SK-N-SH (cell line): ENCODE measurements around the gene PCBP3. TPM values are rescaled to one million over a fixed set of nuclear protein-coding genes. Genes with fewer than 3 reads are reported as not detected.

Experiments
- CTCF ChIA-PET: fragments of 300-600, 350-600 bp; formaldehyde crosslinking; extraction: SDS; loops from one replicate; lab custom pipeline; 2021; lab: Yijun Ruan, JAX
- POLR2A ChIA-PET: fragments of 350-600 bp; sonication (Branson Sonifier 250); formaldehyde crosslinking; extraction: SDS; loops from one replicate; lab custom pipeline; 2020; ENCODE audit warnings: antibody characterized with exemption, inconsistent platforms; lab: Yijun Ruan, JAX
- DNase-seq: peaks from one replicate; pipeline ENCODE4 v3.0.0; 2012
- H2AFZ ChIP-seq: fragments of 200-600 bp; sonication (generic); 2 replicates; pipeline ENCODE4 v1.8.1; 2016; ENCODE audit warnings: antibody characterized with exemption, mild to moderate bottlenecking, low read depth
- H3F3A ChIP-seq: fragments of 200-600 bp; sonication (generic); replicated peaks from 2 replicates; pipeline ENCODE3; 2016; ENCODE audit warnings: antibody characterized with exemption, mild to moderate bottlenecking; ENCODE audit not compliant: insufficient read depth
- H3K27ac ChIP-seq, 2 experiments: fragments of 200-500 bp in 1 of 2; fragments of 200-600 bp in 1 of 2; sonication (Bioruptor generic) in 1 of 2; sonication (generic), shearing (Covaris generic) in 1 of 2; 2 replicates each; pipeline versions ENCODE4 v1.5.1 to v1.6.1; 2014 to 2016; ENCODE audit warnings: low read depth in 2 of 2, inconsistent platforms in 1 of 2, low read length in 1 of 2, mild to moderate bottlenecking in 1 of 2, mixed read lengths in 1 of 2
- H3K27me3 ChIP-seq: fragments of 200-600 bp; sonication (generic), shearing (Covaris generic); 2 replicates; pipeline ENCODE4 v1.6.1; 2016; ENCODE audit warnings: mixed run types; ENCODE audit not compliant: insufficient read depth
- H3K36me3 ChIP-seq, 2 experiments: fragments of 200-500 bp in 1 of 2; fragments of 200-600 bp in 1 of 2; sonication (Bioruptor generic) in 1 of 2; sonication (generic) in 1 of 2; replicated peaks in 1 of 2; 2 replicates each; pipeline versions ENCODE3 to v1.5.1; 2014 to 2016; ENCODE audit warnings: low read length in 1 of 2, mild to moderate bottlenecking in 1 of 2; ENCODE audit not compliant: insufficient read depth in 2 of 2, control insufficient read depth in 1 of 2
- H3K4me1 ChIP-seq, 2 experiments: fragments of 200-500 bp in 1 of 2; fragments of 200-600 bp in 1 of 2; sonication (Bioruptor generic) in 1 of 2; sonication (generic), shearing (Covaris generic) in 1 of 2; 2 replicates each; pipeline versions ENCODE4 v1.5.1 to v1.6.1; 2014 to 2016; ENCODE audit warnings: low read depth in 1 of 2, low read length in 1 of 2, mixed run types in 1 of 2; ENCODE audit not compliant: insufficient read depth in 2 of 2, control insufficient read depth in 1 of 2
- H3K4me2 ChIP-seq: fragments of 200-600 bp; sonication (generic), shearing (Covaris generic); 2 replicates; pipeline ENCODE4 v1.6.1; 2017; ENCODE audit warnings: mixed run types
- H3K4me3 ChIP-seq, 2 experiments: fragments of 200-500 bp in 1 of 2; fragments of 200-600 bp in 1 of 2; sonication (Bioruptor generic) in 1 of 2; sonication (generic), shearing (Covaris generic) in 1 of 2; 2 replicates each; pipeline versions ENCODE4 v1.5.1 to v1.8.1; 2014 to 2016; ENCODE audit warnings: low read depth in 2 of 2, inconsistent platforms in 1 of 2, low read length in 1 of 2, mild to moderate bottlenecking in 1 of 2, mixed read lengths in 1 of 2, moderate library complexity in 1 of 2
- H3K79me2 ChIP-seq: fragments of 200-600 bp; sonication (generic); 2 replicates; pipeline ENCODE4 v1.8.1; 2017; ENCODE audit warnings: mild to moderate bottlenecking; ENCODE audit not compliant: insufficient read depth
- H3K9ac ChIP-seq: fragments of 200-600 bp; sonication (generic); 2 replicates; pipeline ENCODE4 v1.6.1; 2017; ENCODE audit warnings: mixed run types
- H3K9me2 ChIP-seq: fragments of 200-600 bp; sonication (generic); 2 replicates; pipeline ENCODE4 v1.6.1; 2017; ENCODE audit warnings: mixed run types
- H3K9me3 ChIP-seq: fragments of 200-600 bp; sonication (generic); 2 replicates; pipeline ENCODE4 v1.6.1; 2017; ENCODE audit warnings: mixed run types, mild to moderate bottlenecking, moderate library complexity
- H4K20me1 ChIP-seq: fragments of 200-600 bp; sonication (generic); 2 replicates; pipeline ENCODE4 v1.6.1; 2017; ENCODE audit warnings: mild to moderate bottlenecking, mixed run types; ENCODE audit not compliant: insufficient read depth
- CHD2 ChIP-seq: fragments of 150-350 bp; IDR thresholded peaks from 2 replicates; pipeline ENCODE4 v1.6.1; 2018; ENCODE audit warnings: low read length; ENCODE audit not compliant: partially characterized antibody
- FOSL2 ChIP-seq: IDR thresholded peaks from 2 replicates; pipeline ENCODE4 v1.4.0; 2012; ENCODE audit warnings: low read depth, mild to moderate bottlenecking, moderate library complexity, borderline replicate concordance
- FOXJ3 ChIP-seq: sonication (generic); formaldehyde crosslinking; IDR thresholded peaks from 2 replicates; pipeline ENCODE4 v1.5.1; 2020; ENCODE audit warnings: mild to moderate bottlenecking, missing genetic modification reagents
- FOXM1 ChIP-seq: IDR thresholded peaks from 2 replicates; pipeline ENCODE4 v1.4.0; 2012; ENCODE audit warnings: low read depth, mild to moderate bottlenecking
- GATA2 ChIP-seq: sonication (generic); formaldehyde crosslinking; IDR thresholded peaks from 2 replicates; pipeline ENCODE4 v1.5.0; 2020; ENCODE audit warnings: mild to moderate bottlenecking, missing genetic modification reagents
- JUND ChIP-seq: IDR thresholded peaks from 2 replicates; pipeline ENCODE4 v1.4.0; 2012
- NFIC ChIP-seq: IDR thresholded peaks from 2 replicates; pipeline ENCODE4 v1.4.0; 2012; ENCODE audit warnings: borderline replicate concordance
- POLR2AphosphoS5 ChIP-seq: IDR thresholded peaks from 2 replicates; pipeline ENCODE4 v1.6.1; 2012; ENCODE audit warnings: low read depth, low read length
- RCOR1 ChIP-seq: fragments of 150-350 bp; IDR thresholded peaks from 2 replicates; pipeline ENCODE4 v1.6.1; 2017; ENCODE audit warnings: antibody characterized with exemption, low read length
- RFX5 ChIP-seq: IDR thresholded peaks from 2 replicates; pipeline ENCODE4 v1.6.1; 2012; ENCODE audit warnings: mild to moderate bottlenecking, improper control_type of control experiment, low read length
- SIN3A ChIP-seq: IDR thresholded peaks from 2 replicates; pipeline ENCODE4 v1.6.1; 2012; ENCODE audit warnings: low read depth, mild to moderate bottlenecking, low read length, moderate library complexity, borderline replicate concordance
- TAF1 ChIP-seq: IDR thresholded peaks from 2 replicates; pipeline ENCODE4 v1.6.1; 2012; ENCODE audit warnings: low read depth, mild to moderate bottlenecking, low read length, moderate library complexity, borderline replicate concordance
- TEAD4 ChIP-seq: IDR thresholded peaks from 2 replicates; pipeline ENCODE4 v1.4.0; 2012; ENCODE audit warnings: mild to moderate bottlenecking, borderline replicate concordance; ENCODE audit not compliant: insufficient read depth
- YY1 ChIP-seq: IDR thresholded peaks from 2 replicates; pipeline ENCODE4 v1.4.0; 2012; ENCODE audit warnings: low read depth, mild to moderate bottlenecking
- WGBS: methylation state at CpG from one replicate; pipeline ENCODE4 v1.1.6; 2017; ENCODE audit warnings: low lambda C conversion rate; 5-methylcytosine and 5-hydroxymethylcytosine counted together
- polyA plus RNA-seq, 3 experiments: library from polyadenylated mRNA; depleted of rRNA; stranded (reverse); fragments of >200 nt; gene quantifications; 2 replicates each; pipeline ENCODE4 v1.2.3, GENCODE V29; 2012
- TF ChIP-seq, protein P1 (sequence below): IDR thresholded peaks from 2 replicates; pipeline ENCODE4 v1.4.0; 2012; ENCODE audit warnings: low read depth
- TF ChIP-seq, protein P2 (sequence below): IDR thresholded peaks from 2 replicates; pipeline ENCODE4 v1.4.0; 2012; ENCODE audit warnings: low read depth, borderline replicate concordance
- TF ChIP-seq, protein P3 (sequence below): IDR thresholded peaks from 2 replicates; pipeline ENCODE4 v1.4.0; 2012; ENCODE audit warnings: low read depth, borderline replicate concordance
- TF ChIP-seq, protein P4 (sequence below): fragments of 150-350 bp; IDR thresholded peaks from 2 replicates; pipeline ENCODE4 v1.6.1; 2017; ENCODE audit warnings: antibody characterized with exemption, low read length, low read depth, borderline replicate concordance

Gene PCBP3
- polyA plus RNA-seq, 1 of the 3 experiments (the other 2 are of a cell fraction) = 9.5 TPM

DNA sequence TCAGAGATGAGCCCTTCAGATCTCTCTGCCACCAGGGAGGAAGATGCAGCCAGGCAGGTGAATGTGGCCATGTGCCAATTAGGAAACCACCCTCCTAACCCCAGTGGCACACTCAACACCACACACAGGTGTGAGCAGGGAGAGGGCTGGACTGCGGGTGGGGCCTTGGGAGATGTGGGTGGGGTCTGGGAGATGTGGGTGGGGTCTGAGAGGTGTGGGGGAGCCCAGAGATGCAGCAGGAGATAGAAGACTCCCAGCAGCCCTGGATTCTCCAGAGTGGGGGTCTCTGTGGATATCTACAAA, 294.9 kb downstream of the PCBP3 start (continued):
- TF ChIP-seq TAF1 = no peak

DNA sequence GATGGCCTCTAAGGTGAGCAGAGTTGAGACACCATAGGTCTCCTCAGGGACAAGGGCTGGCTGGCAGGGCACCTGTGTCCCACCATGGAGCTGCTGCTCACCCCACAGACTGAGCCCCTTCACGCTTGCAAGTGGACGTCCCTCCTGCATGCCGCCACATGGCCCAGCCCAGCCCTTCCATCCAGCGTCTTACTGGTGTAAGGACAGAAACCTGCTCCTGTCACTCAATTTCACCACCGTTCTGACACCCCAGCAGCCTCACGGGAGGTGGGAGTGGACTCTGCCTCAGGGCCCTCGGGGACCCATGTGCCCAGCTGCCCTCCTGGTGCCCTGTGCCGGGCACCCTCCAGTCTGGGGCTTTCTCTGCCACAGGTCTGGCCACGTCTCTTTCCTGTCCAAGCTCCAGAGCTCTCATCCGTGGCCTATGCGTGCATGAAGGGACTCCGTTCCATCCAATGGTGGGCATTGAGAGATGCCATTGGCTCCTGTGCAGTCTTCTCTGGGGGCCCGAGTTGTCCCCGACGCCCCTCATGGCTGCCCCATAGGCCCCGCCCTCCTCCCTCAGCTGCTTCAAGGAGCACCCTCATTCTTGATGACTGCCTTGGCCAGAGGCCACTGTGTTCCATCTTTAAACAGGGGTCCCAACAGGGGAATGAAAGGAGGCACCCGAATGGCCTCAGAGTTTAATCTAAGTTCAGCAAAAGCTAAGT, 295.4 kb downstream of the PCBP3 start:
- CTCF ChIA-PET = interaction anchor here (2.1 kb wide), 1 partner anchor 31 kb away, joined by 6 read pairs; no protein-coding TSS in a partner anchor
- TF ChIP-seq GATA2 (CRISPR knock-in tag) (no peak), TEAD4 (no peak), FOXM1 (no peak), RFX5 (no peak), POLR2AphosphoS5 (no peak), TAF1 (no peak), SIN3A (no peak), FOXJ3 (CRISPR knock-in tag) (no peak), FOSL2 (no peak), JUND (no peak), YY1 (no peak), NFIC (no peak), RCOR1 (no peak), CHD2 (no peak)
- TF ChIP-seq, protein P1, sequence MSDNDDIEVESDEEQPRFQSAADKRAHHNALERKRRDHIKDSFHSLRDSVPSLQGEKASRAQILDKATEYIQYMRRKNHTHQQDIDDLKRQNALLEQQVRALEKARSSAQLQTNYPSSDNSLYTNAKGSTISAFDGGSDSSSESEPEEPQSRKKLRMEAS = no peak
- TF ChIP-seq, protein P2, sequence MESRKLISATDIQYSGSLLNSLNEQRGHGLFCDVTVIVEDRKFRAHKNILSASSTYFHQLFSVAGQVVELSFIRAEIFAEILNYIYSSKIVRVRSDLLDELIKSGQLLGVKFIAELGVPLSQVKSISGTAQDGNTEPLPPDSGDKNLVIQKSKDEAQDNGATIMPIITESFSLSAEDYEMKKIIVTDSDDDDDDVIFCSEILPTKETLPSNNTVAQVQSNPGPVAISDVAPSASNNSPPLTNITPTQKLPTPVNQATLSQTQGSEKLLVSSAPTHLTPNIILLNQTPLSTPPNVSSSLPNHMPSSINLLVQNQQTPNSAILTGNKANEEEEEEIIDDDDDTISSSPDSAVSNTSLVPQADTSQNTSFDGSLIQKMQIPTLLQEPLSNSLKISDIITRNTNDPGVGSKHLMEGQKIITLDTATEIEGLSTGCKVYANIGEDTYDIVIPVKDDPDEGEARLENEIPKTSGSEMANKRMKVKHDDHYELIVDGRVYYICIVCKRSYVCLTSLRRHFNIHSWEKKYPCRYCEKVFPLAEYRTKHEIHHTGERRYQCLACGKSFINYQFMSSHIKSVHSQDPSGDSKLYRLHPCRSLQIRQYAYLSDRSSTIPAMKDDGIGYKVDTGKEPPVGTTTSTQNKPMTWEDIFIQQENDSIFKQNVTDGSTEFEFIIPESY = no peak
- TF ChIP-seq, protein P3, sequence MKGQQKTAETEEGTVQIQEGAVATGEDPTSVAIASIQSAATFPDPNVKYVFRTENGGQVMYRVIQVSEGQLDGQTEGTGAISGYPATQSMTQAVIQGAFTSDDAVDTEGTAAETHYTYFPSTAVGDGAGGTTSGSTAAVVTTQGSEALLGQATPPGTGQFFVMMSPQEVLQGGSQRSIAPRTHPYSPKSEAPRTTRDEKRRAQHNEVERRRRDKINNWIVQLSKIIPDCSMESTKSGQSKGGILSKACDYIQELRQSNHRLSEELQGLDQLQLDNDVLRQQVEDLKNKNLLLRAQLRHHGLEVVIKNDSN = no peak
- TF ChIP-seq, protein P4, sequence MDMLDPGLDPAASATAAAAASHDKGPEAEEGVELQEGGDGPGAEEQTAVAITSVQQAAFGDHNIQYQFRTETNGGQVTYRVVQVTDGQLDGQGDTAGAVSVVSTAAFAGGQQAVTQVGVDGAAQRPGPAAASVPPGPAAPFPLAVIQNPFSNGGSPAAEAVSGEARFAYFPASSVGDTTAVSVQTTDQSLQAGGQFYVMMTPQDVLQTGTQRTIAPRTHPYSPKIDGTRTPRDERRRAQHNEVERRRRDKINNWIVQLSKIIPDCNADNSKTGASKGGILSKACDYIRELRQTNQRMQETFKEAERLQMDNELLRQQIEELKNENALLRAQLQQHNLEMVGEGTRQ = no peak

More for the DNA sequence above, 295.4 kb downstream of the PCBP3 start:
- H2AFZ ChIP-seq = no peak overlapping the region
- no peak overlapping the region for H3K4me2 ChIP-seq
- no peaks in the 10 kb centered on the region for H3K4me1 ChIP-seq
- no peak overlapping the region for H3K4me3 ChIP-seq
- H3K27me3 ChIP-seq = no peaks in the 10 kb centered on the region
- H3K9me2 ChIP-seq = no peaks in the 10 kb centered on the region
- POLR2A ChIA-PET = no interaction called here
- no peak overlapping the region for H3K27ac ChIP-seq
- no peaks in the 10 kb centered on the region for H4K20me1 ChIP-seq
- H3F3A ChIP-seq = no peaks in the 10 kb centered on the region
- WGBS = 86% methylated on average over 10 of the region's 17 CpGs
- H3K36me3 ChIP-seq = no peaks in the 10 kb centered on the region
- H3K9ac ChIP-seq = no peak overlapping the region
- H3K79me2 ChIP-seq = no peaks in the 10 kb centered on the region
- 0 out of 2 replicates have a peak, but pooled peaks cover 5% of the 10 kb centered on the region for H3K9me3 ChIP-seq
- peak; percentile 12 for DNase-seq
